SU-DHL-6 (cell line): Measurements from ENCODE around the gene RAPGEF4.

Experiments used
- EZH2phosphoT487 ChIP-seq: fragments of 200-600 bp; sonication (generic), shearing (Covaris generic); conservative IDR thresholded peaks from 2 replicates; pipeline ENCODE4 v1.6.1; 2018; ENCODE audit warnings: mild to moderate bottlenecking, antibody characterized with exemption, low read length, moderate library complexity, mixed read lengths
- TF ChIP-seq, protein P1 (sequence below): fragments of 200-600 bp; sonication (generic); IDR thresholded peaks from one replicate; pipeline ENCODE4 v1.5.1; 2017; ENCODE audit warnings: antibody characterized with exemption, mild to moderate bottlenecking, low read length, moderate library complexity; ENCODE audit not compliant: insufficient read depth, poor library complexity, severe bottlenecking

DNA sequence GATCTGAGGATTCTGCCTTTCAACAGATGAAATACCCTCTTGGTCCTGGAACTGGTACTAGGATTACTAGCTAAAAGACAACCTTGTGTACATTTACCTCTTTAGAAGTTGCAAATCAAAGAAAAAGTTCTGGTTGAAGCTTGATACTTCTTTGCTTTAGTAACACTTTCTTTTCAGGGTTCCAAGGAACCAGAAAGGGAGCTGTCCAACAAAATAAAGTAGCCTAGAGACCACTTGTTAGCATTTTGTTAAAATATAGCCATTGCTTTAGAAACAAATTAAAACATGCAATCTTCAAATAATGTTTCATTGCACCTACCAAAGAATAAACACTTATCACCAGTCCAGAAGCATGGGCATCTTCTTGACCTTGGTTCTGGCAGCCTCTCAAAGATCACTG lies 222.1 kb downstream of the RAPGEF4 start:
- TF ChIP-seq, protein P1, sequence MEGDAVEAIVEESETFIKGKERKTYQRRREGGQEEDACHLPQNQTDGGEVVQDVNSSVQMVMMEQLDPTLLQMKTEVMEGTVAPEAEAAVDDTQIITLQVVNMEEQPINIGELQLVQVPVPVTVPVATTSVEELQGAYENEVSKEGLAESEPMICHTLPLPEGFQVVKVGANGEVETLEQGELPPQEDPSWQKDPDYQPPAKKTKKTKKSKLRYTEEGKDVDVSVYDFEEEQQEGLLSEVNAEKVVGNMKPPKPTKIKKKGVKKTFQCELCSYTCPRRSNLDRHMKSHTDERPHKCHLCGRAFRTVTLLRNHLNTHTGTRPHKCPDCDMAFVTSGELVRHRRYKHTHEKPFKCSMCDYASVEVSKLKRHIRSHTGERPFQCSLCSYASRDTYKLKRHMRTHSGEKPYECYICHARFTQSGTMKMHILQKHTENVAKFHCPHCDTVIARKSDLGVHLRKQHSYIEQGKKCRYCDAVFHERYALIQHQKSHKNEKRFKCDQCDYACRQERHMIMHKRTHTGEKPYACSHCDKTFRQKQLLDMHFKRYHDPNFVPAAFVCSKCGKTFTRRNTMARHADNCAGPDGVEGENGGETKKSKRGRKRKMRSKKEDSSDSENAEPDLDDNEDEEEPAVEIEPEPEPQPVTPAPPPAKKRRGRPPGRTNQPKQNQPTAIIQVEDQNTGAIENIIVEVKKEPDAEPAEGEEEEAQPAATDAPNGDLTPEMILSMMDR, result no peak
- no peak for TF ChIP-seq EZH2phosphoT487
